DOHH2 (cell line): ENCODE data around the gene SDCCAG8.

ENCODE experiments used
- H3F3A ChIP-seq: fragments of 200-600 bp; sonication (generic), shearing (Covaris generic); 2 replicates; pipeline ENCODE4 v1.6.0; 2016; ENCODE audit warnings: antibody characterized with exemption, mild to moderate bottlenecking; ENCODE audit not compliant: control insufficient read depth, insufficient read depth
- H3K27ac ChIP-seq: fragments of 200-600 bp; sonication (generic); 2 replicates; pipeline ENCODE4 v1.5.1; 2014; ENCODE audit warnings: low read depth, mild to moderate bottlenecking, low read length, moderate library complexity
- H3K27me3 ChIP-seq: fragments of 200-600 bp; sonication (generic); 2 replicates; pipeline ENCODE4 v1.6.1; 2014; ENCODE audit warnings: mild to moderate bottlenecking, low read length, mixed read lengths; ENCODE audit not compliant: control insufficient read depth
- H3K36me3 ChIP-seq: fragments of 200-600 bp; sonication (generic); 2 replicates; pipeline ENCODE4 v1.6.1; 2014; ENCODE audit warnings: mild to moderate bottlenecking, low read length, moderate library complexity, mixed read lengths; ENCODE audit not compliant: control insufficient read depth
- H3K4me1 ChIP-seq: fragments of 200-600 bp; sonication (generic); 2 replicates; pipeline ENCODE4 v1.6.1; 2014; ENCODE audit warnings: mild to moderate bottlenecking, low read length, mixed read lengths; ENCODE audit not compliant: control insufficient read depth
- H3K4me2 ChIP-seq: fragments of 200-600 bp; sonication (generic); 2 replicates; pipeline ENCODE4 v1.6.0; 2014; ENCODE audit warnings: mild to moderate bottlenecking, low read length, moderate library complexity
- H3K4me3 ChIP-seq: fragments of 200-600 bp; sonication (generic); 2 replicates; pipeline ENCODE4 v1.5.1; 2014; ENCODE audit warnings: mild to moderate bottlenecking, low read length, mixed read lengths
- H3K79me2 ChIP-seq: fragments of 200-600 bp; sonication (generic); 2 replicates; pipeline ENCODE4 v1.6.1; 2014; ENCODE audit warnings: mild to moderate bottlenecking, low read length, mixed read lengths; ENCODE audit not compliant: control insufficient read depth
- H3K9me2 ChIP-seq: fragments of 200-600 bp; sonication (generic); replicated peaks from 2 replicates; pipeline ENCODE4 v1.6.1; 2014; ENCODE audit warnings: mild to moderate bottlenecking, low read length, mixed read lengths; ENCODE audit not compliant: control insufficient read depth
- H3K9me3 ChIP-seq: fragments of 200-600 bp; sonication (generic); 2 replicates; pipeline ENCODE4 v1.6.1; 2014; ENCODE audit warnings: antibody characterized with exemption, low read length, mixed read lengths; ENCODE audit not compliant: control insufficient read depth, insufficient read depth
- H4K20me1 ChIP-seq: fragments of 200-600 bp; sonication (generic); 2 replicates; pipeline ENCODE4 v1.6.0; 2014; ENCODE audit warnings: low read depth, mild to moderate bottlenecking, antibody characterized with exemption, low read length, moderate library complexity; ENCODE audit not compliant: control insufficient read depth, insufficient read depth
- EZH2phosphoT487 ChIP-seq: fragments of 200-600 bp; sonication (generic); IDR thresholded peaks from 2 replicates; pipeline ENCODE4 v1.6.1; 2017; ENCODE audit warnings: borderline replicate concordance, mild to moderate bottlenecking, antibody characterized with exemption, low read length, moderate library complexity, mixed read lengths
- TF ChIP-seq, protein P1 (sequence below): fragments of 200-600 bp; sonication (generic); IDR thresholded peaks from one replicate; pipeline ENCODE4 v1.5.1; 2014; ENCODE audit warnings: antibody characterized with exemption, mild to moderate bottlenecking, low read depth, low read length; ENCODE audit not compliant: poor library complexity, severe bottlenecking

The SDCCAG8 gene

DNA sequence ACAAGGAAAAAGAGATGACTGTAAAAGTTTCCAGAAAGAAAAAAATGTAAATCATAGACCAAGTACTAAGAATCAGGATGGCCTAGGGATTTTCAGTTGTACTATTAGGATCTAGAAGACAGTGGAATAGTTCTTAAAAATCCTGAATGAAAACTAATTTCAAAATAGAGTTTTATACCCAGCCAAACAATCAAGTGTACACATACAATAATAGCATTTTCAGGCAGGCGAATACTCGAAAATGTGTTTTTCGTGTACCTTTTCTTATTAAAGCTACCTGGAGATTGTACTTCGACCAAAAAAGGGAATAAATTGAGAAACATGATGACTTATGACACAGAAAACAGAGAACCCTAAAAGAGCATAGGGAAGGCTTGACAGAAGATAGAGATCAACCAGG is 118.6 kb downstream of the SDCCAG8 start:
- no peaks in the 10 kb centered on the region for H3K9me3 ChIP-seq
- H3K27me3 ChIP-seq = no peaks in the 10 kb centered on the region
- H3K27ac ChIP-seq = no peak overlapping the region
- no peaks in the 10 kb centered on the region for H3K4me1 ChIP-seq
- no peak overlapping the region for H3K4me3 ChIP-seq
- H3F3A ChIP-seq = no peaks in the 10 kb centered on the region
- no peaks in the 10 kb centered on the region for H3K36me3 ChIP-seq
- H3K79me2 ChIP-seq = no peaks in the 10 kb centered on the region
- H4K20me1 ChIP-seq = no peaks in the 10 kb centered on the region
- H3K4me2 ChIP-seq = no peak overlapping the region
- no peak for TF ChIP-seq EZH2phosphoT487
- TF ChIP-seq, protein P1, sequence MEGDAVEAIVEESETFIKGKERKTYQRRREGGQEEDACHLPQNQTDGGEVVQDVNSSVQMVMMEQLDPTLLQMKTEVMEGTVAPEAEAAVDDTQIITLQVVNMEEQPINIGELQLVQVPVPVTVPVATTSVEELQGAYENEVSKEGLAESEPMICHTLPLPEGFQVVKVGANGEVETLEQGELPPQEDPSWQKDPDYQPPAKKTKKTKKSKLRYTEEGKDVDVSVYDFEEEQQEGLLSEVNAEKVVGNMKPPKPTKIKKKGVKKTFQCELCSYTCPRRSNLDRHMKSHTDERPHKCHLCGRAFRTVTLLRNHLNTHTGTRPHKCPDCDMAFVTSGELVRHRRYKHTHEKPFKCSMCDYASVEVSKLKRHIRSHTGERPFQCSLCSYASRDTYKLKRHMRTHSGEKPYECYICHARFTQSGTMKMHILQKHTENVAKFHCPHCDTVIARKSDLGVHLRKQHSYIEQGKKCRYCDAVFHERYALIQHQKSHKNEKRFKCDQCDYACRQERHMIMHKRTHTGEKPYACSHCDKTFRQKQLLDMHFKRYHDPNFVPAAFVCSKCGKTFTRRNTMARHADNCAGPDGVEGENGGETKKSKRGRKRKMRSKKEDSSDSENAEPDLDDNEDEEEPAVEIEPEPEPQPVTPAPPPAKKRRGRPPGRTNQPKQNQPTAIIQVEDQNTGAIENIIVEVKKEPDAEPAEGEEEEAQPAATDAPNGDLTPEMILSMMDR = no peak
- H3K9me2 ChIP-seq = no peaks in the 10 kb centered on the region

DNA sequence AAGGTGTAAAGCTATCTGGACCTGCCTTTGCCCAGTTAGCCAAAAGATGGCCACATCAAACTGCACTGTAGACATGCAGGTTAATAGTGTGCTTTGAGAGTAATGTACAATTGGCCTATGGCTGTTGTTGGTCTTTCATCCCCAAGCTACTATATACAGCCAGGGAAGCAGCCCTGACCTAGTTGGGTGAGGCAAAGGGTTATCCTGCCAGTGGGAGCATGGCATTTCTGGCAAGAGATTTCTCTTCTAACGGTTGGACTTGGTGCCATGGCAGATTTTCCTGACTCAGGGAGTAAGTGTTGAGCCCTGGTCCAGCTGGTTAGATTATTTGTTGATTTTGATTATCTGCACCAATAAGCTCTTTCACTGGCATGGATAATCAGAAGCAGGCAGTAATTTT is 119.8 kb downstream of the SDCCAG8 start:
- H3K79me2 ChIP-seq = no peaks in the 10 kb centered on the region
- no peak overlapping the region for H3K27ac ChIP-seq
- no peaks in the 10 kb centered on the region for H3K9me2 ChIP-seq
- H3F3A ChIP-seq = no peaks in the 10 kb centered on the region
- no peak overlapping the region for H3K4me2 ChIP-seq
- no peaks in the 10 kb centered on the region for H3K9me3 ChIP-seq
- no peaks in the 10 kb centered on the region for H4K20me1 ChIP-seq
- H3K4me3 ChIP-seq = no peak overlapping the region
- H3K27me3 ChIP-seq = no peaks in the 10 kb centered on the region
- TF ChIP-seq, protein P1 = no peak
- no peak for TF ChIP-seq EZH2phosphoT487
- no peaks in the 10 kb centered on the region for H3K4me1 ChIP-seq
- H3K36me3 ChIP-seq = no peaks in the 10 kb centered on the region

DNA sequence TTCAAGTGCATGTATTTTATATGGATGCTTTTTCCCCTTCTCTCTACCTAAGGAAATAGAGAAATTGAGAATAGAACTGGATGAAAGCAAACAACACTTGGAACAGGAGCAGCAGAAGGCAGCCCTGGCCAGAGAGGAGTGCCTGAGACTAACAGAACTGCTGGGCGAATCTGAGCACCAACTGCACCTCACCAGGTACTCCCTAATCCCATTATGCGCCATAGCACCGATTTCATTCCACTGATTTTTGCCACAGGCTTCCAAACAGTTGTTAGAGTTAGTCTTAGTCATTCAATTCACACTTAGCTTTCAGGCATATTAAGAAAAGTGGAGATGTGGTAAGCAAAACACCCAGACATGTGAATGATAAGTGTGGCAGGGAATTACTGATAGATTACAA is 122.8 kb downstream of the SDCCAG8 start:
- Histone ChIP-seq H4K20me1 (no peaks in the 10 kb centered on the region), H3K4me3 (no peak overlapping the region), H3F3A (no peaks in the 10 kb centered on the region), H3K27ac (no peak overlapping the region), H3K27me3 (no peaks in the 10 kb centered on the region), H3K9me3 (no peaks in the 10 kb centered on the region), H3K4me2 (no peak overlapping the region), H3K4me1 (no peaks in the 10 kb centered on the region), H3K36me3 (no peaks in the 10 kb centered on the region), H3K79me2 (no peaks in the 10 kb centered on the region), H3K9me2 (no peaks in the 10 kb centered on the region)
- TF ChIP-seq, protein P1 = no peak
- TF ChIP-seq EZH2phosphoT487 = no peak

DNA sequence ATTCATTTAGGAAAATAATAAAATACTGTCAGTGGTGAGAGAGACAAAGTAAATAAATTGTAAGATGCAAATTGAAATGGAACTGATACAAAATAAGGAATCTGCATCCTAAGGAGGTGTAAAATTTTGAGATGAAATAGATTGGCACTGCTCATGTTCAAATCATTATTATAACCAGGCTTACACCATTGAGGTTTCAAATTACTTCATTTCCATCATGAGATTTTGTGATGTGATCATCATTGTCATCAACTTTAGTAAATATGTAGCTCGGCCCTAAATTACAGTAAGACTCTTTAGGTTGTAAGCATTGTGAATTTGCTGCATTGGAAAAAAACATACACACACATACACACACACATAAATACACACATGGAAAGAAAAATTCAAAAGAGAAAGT is 123.4 kb downstream of the SDCCAG8 start:
- no peaks in the 10 kb centered on the region for H3K79me2 ChIP-seq
- no peaks in the 10 kb centered on the region for H3F3A ChIP-seq
- no peak overlapping the region for H3K4me3 ChIP-seq
- H3K27ac ChIP-seq = no peak overlapping the region
- no peaks in the 10 kb centered on the region for H3K9me2 ChIP-seq
- no peaks in the 10 kb centered on the region for H3K9me3 ChIP-seq
- no peaks in the 10 kb centered on the region for H3K4me1 ChIP-seq
- no peaks in the 10 kb centered on the region for H3K36me3 ChIP-seq
- H4K20me1 ChIP-seq = no peaks in the 10 kb centered on the region
- no peak overlapping the region for H3K4me2 ChIP-seq
- H3K27me3 ChIP-seq = no peaks in the 10 kb centered on the region
- no peak for TF ChIP-seq EZH2phosphoT487
- TF ChIP-seq, protein P1 = no peak
